ENCODE results near the gene GP1BA. TPM values are rescaled to one million over a fixed set of nuclear protein-coding genes. Genes with fewer than 3 reads are reported as not detected.

GP1BA gene
- total and polyA plus RNA-seq, 2 donors (not counting 1 experiment from before 2014, with no cell fraction given) = 0.06 TPM; not detected in 1

DNA sequence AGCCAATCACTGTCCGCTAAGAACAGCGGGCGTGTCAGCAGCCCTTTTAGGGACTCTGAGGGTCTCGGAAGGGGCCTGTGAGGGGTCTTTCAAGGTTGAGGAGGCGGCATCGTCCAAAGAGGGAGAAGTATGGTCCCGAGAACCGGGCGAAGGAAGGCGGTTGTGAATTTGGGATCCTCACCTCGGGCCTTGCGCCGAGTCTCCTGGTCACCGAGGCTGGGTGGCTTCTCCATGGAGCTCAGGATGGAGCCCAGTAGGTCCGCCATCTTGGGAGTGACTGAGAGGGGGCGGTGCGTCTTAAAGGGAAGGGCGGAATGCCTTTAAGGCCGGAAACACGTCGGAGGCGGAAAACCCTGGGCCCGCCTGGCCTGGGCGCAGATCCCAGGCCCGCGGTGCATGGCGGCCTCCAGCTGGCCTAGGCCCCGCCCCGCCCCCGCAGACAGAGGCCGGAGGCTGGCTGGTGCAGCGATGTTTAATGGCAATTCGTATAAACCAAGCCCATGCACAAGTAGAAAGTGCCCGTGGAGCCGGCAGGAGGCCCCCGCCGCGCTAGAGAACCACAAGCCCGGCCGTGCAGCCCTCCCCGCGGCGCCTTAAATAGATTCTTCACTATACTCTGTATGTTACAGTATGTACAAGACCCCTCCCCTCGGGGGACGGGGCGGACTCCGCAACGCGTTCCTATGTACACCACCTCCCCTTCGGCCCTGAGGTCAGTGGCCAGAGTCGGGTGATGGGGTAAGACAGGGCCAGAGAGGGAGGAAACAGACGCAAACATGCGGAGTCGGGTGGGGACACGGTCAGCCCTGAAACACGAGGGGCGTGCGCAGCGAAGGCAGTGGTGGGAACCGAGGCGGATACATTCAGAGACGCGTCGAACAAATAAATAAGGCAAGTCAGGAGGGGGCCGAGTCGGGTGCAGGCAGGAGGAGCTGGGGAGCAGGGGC, 35.7 kb downstream of the GP1BA start, which contains the start of gene SPAG7:
Gene SPAG7, minus strand, starts transcription at position 279 of the 947 bp plus-strand sequence. Its CDS starts 13 bp downstream, at position 266.
- Histone ChIP-seq H3K4me3 (ENCODE audit: control extremely low read depth in 1 of 5, extremely low read depth in 1 of 5, insufficient read depth in 1 of 5, low read depth in 2 of 5, low read length in 4 of 5) (peak within 1 kb of the TSS; percentile 68 to 92 (median 84)), H3K36me3 (replicated peaks in 1 of 2; ENCODE audit: control extremely low read depth in 1 of 2, control insufficient read depth in 1 of 2, extremely low read depth in 1 of 2, insufficient read depth in 2 of 2, low read length in 1 of 2) (peaks cover 0 to 11% of the 10 kb centered on the region in 2 experiments), H3K79me2 (ENCODE audit: control insufficient read depth, insufficient read depth, low read length) (peaks cover 26% of the 10 kb centered on the region), H3K9ac (ENCODE audit: low read length) (peak within 1 kb of the TSS; percentile 73), H2AFZ (ENCODE audit: insufficient read depth, low read depth, low read length, poor library complexity, severe bottlenecking) (peak within 1 kb of the TSS; percentile 75), H3K4me2 (replicated peaks; ENCODE audit: low read depth, low read length, poor library complexity, severe bottlenecking) (peak within 1 kb of the TSS; percentile 85), H4K20me1 (ENCODE audit: control insufficient read depth, insufficient read depth, low read length, poor library complexity, severe bottlenecking) (no peaks in the 10 kb centered on the region), H3K27ac (ENCODE audit: low read length in 2 of 2) (peak within 1 kb of the TSS; percentile 67 to 68), H3K4me1 (ENCODE audit: control insufficient read depth in 2 of 2, insufficient read depth in 2 of 2, low read length in 2 of 2) (peaks cover 17 to 22% of the 10 kb centered on the region in 2 donors), H3K27me3 (replicated peaks in 1 of 4; ENCODE audit: control extremely low read depth in 1 of 4, control insufficient read depth in 3 of 4, insufficient read depth in 4 of 4, low read length in 3 of 4) (no peaks in the 10 kb centered on the region), H3K9me3 (ENCODE audit: control extremely low read depth in 1 of 3, control insufficient read depth in 2 of 3, insufficient read depth in 1 of 3, low read length in 2 of 3) (no peaks in the 10 kb centered on the region)
- intact Hi-C loops (cut with micrococcal nuclease) = loop anchor here (1.0 to 5.0 kb wide), 12 partner anchors 12 to 258 kb away; partner anchors contain the start of genes ARRB2, C17orf107, CAMTA2 and INCA1
- Mint-ChIP-seq H3K27ac (no peak within 1 kb of the TSS), H3K9me3 (ENCODE audit: insufficient read depth) (no peaks in the 10 kb centered on the region), H3K4me1 (peaks cover 15% of the 10 kb centered on the region), H3K27me3 (no peaks in the 10 kb centered on the region), H3K4me3 (no peak within 1 kb of the TSS)
- TF ChIP-seq EZH2 (IDR thresholded peaks at IDR 0.05; ENCODE audit: borderline replicate concordance, insufficient read depth, low read depth, low read length, poor library complexity, severe bottlenecking) = no peak
- TF ChIP-seq, protein P1, sequence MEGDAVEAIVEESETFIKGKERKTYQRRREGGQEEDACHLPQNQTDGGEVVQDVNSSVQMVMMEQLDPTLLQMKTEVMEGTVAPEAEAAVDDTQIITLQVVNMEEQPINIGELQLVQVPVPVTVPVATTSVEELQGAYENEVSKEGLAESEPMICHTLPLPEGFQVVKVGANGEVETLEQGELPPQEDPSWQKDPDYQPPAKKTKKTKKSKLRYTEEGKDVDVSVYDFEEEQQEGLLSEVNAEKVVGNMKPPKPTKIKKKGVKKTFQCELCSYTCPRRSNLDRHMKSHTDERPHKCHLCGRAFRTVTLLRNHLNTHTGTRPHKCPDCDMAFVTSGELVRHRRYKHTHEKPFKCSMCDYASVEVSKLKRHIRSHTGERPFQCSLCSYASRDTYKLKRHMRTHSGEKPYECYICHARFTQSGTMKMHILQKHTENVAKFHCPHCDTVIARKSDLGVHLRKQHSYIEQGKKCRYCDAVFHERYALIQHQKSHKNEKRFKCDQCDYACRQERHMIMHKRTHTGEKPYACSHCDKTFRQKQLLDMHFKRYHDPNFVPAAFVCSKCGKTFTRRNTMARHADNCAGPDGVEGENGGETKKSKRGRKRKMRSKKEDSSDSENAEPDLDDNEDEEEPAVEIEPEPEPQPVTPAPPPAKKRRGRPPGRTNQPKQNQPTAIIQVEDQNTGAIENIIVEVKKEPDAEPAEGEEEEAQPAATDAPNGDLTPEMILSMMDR (IDR thresholded peaks at IDR 0.05) = peak; percentile 16
- POLR2A ChIA-PET = interaction anchor here (0.6 to 4.7 kb wide), 24 partner anchors 11 to 825 kb away, joined by 3 to 81 read pairs (median 5); partner anchors contain the start of genes ARRB2, C17orf107, CAMTA2 and CHRNE
- CTCF ChIA-PET = interaction anchor here (0.5 to 4.3 kb wide), 22 partner anchors 11 to 453 kb away, joined by 3 to 32 read pairs (median 4); partner anchors contain the start of genes CAMTA2, CHRNE, PFN1 and RNF167
- ATAC-seq (ENCODE audit: low read depth) (peak; percentile 68), DNase-seq (peak; percentile 99)
- under 1% methylated on average over 55 of the region's 66 CpGs for WGBS (ENCODE audit: insufficient coverage)

All from B cell (primary cell).